Activated CD4-positive, alpha-beta T cell treated with anti-CD3 and anti-CD28 coated beads for 48 hours (primary cell): Measurements from ENCODE around the gene PBX1.
"Not testable (repeated sequence)": the region's sequence is repeated elsewhere in the genome, so short reads cannot be mapped to it uniquely, and the experiment has no call there.

Experiments
- DNase-seq: peaks from one replicate; pipeline ENCODE4 v3.0.0-alpha.2; 2020

The PBX1 gene

GRCh38 chr1:164645921-164646320 is 86.9 kb downstream of the PBX1 start:
- DNase-seq, result no peak

- no peak for DNase-seq
Observed at GRCh38 chr1:164647211-164647610, 88.2 kb downstream of the PBX1 start.

GRCh38 chr1:164648636-164649035 is 89.7 kb downstream of the PBX1 start:
- DNase-seq, result no peak

- no peak for DNase-seq
Observed at GRCh38 chr1:164649146-164649545, 90.2 kb downstream of the PBX1 start.

GRCh38 chr1:164650531-164650930 is 91.5 kb downstream of the PBX1 start:
- DNase-seq, result no peak

GRCh38 chr1:164651351-164651951 is 92.5 kb downstream of the PBX1 start:
- no peak for DNase-seq

- DNase-seq, result not testable (repeated sequence)
Observed at GRCh38 chr1:164652969-164653368, 94.0 kb downstream of the PBX1 start.

GRCh38 chr1:164653705-164654104 is 94.7 kb downstream of the PBX1 start:
- DNase-seq, result no peak

- DNase-seq, result no peak
Observed at GRCh38 chr1:164654200-164654599, 95.2 kb downstream of the PBX1 start.

- no peak for DNase-seq
Observed at GRCh38 chr1:164658864-164659263, 99.9 kb downstream of the PBX1 start.

- no peak for DNase-seq
Observed at GRCh38 chr1:164659621-164660411, 100.8 kb downstream of the PBX1 start.

GRCh38 chr1:164660412-164660772 is 101.4 kb downstream of the PBX1 start:
- DNase-seq, result no peak

- DNase-seq, result no peak
Observed at GRCh38 chr1:164660775-164661174, 101.8 kb downstream of the PBX1 start.

- DNase-seq, result no peak
Observed at GRCh38 chr1:164662462-164662861, 103.5 kb downstream of the PBX1 start.

- no peak for DNase-seq
Observed at GRCh38 chr1:164662955-164663354, 104.0 kb downstream of the PBX1 start.

- DNase-seq, result no peak
Observed at GRCh38 chr1:164664127-164664526, 105.1 kb downstream of the PBX1 start.

- DNase-seq, result no peak
Observed at GRCh38 chr1:164667001-164667400, 108.0 kb downstream of the PBX1 start.

GRCh38 chr1:164667600-164667999 is 108.6 kb downstream of the PBX1 start:
- no peak for DNase-seq

GRCh38 chr1:164668491-164669400 is 109.8 kb downstream of the PBX1 start:
- DNase-seq, result no peak

- DNase-seq, result no peak
Observed at GRCh38 chr1:164670026-164670425, 111.0 kb downstream of the PBX1 start.

GRCh38 chr1:164670786-164671185 is 111.8 kb downstream of the PBX1 start:
- DNase-seq, result no peak

GRCh38 chr1:164671323-164671965 is 112.5 kb downstream of the PBX1 start:
- no peak for DNase-seq

- DNase-seq, result no peak
Observed at GRCh38 chr1:164671966-164672571, 113.1 kb downstream of the PBX1 start.
